Measurements from ENCODE around the gene REG1A.

GRCh38 chr2:79128406-79128805 is 8.1 kb downstream of the REG1A start:
- TF ChIP-seq TAF1 (IDR thresholded peaks at IDR 0.05; ENCODE audit: low read depth, low read length) (no peak), PAX5 (IDR thresholded peaks at IDR 0.05; ENCODE audit: insufficient read depth, low read length, severe bottlenecking) (no peak), SPI1 (IDR thresholded peaks at IDR 0.05; ENCODE audit: low read depth, low read length) (no peak), POLR2A (IDR thresholded peaks at IDR 0.05; ENCODE audit: low read depth, low read length) (no peak), POLR2AphosphoS5 (IDR thresholded peaks at IDR 0.05; ENCODE audit: low read depth, low read length) (no peak), POU2F2 (IDR thresholded peaks at IDR 0.05; ENCODE audit: low read depth, low read length) (no peak)

Measured in GM12891 (cell line).